Measurements from ENCODE around the gene PCDHGA1. TPM values are rescaled to one million over a fixed set of nuclear protein-coding genes. Genes with fewer than 3 reads are reported as not detected.
"Not testable (repeated sequence)": the region's sequence is repeated elsewhere in the genome, so short reads cannot be mapped to it uniquely, and the experiment has no call there.

PCDHGA1 gene
- total RNA-seq, 4 donors from 2014 or later, result 0.90 to 2.5 (median 1.8) TPM

DNA sequence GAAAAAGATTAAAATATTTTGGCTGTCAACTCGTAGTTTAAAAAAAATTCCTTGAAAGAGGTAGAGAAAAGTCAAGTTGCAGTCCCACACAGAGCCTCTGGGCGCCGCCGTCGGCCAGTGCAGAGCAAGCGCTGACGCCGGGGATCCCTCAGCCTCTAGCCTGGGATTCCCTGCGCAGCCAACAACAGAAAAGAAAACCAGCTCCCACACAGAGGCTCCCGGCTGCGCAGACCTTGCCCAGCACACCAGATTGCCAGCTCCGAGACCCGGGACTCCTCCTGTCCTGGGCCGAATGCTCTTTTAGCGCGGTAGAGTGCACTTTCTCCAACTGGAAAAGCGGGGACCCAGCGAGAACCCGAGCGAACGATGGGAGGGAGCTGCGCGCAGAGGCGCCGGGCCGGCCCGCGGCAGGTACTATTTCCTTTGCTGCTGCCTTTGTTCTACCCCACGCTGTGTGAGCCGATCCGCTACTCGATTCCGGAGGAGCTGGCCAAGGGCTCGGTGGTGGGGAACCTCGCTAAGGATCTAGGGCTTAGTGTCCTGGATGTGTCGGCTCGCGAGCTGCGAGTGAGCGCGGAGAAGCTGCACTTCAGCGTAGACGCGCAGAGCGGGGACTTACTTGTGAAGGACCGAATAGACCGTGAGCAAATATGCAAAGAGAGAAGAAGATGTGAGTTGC is 87.3 kb downstream of the PCDHGA1 start, which contains the start of gene PCDHGB7:
Gene PCDHGB7, plus strand, starts transcription at position 184 of the 679 bp plus-strand sequence. Its CDS starts 183 bp downstream, at position 367.
- DNase-seq (ENCODE audit: low spot score in 2 of 2), result peak; percentile 37 to 60
- peak within 1 kb of the TSS in 1 of 4 donors; percentile 40 for H3K27ac ChIP-seq
- 10 to 16% methylated on average over 35 to 47 of the region's 47 CpGs for WGBS, 2 donors

DNA sequence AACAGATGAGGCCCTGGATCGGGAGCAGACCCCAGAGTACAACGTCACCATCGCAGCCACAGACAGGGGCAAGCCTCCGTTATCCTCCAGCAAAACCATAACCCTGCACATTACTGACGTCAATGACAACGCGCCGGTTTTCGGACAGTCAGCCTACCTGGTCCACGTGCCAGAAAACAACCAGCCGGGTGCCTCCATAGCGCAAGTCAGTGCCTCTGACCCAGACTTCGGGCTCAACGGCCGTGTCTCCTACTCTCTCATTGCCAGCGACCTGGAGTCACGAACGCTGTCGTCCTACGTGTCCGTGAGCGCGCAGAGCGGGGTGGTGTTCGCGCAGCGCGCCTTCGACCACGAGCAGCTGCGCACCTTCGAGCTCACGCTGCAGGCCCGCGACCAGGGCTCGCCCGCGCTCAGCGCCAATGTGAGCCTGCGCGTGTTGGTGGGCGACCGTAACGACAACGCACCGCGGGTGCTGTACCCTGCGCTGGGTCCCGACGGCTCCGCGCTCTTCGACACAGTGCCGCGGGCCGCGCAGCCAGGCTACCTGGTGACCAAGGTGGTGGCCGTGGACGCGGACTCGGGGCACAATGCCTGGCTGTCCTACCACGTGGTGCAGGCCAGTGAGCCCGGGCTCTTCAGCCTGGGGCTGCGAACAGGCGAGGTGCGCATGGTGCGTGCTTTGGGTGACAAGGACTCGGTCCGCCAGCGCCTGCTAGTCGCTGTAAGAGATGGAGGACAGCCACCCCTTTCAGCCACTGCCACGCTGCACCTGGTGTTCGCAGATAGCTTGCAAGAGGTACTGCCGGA is 89.0 kb downstream of the PCDHGA1 start:
- Histone ChIP-seq H3K27me3 (no peaks in the 10 kb centered on the region), H3K4me1 (peaks cover 0 to 20% (median 0%) of the 10 kb centered on the region in 4 donors), H3K4me3 (no peak overlapping the region), H3K27ac (no peak overlapping the region), H3K36me3 (peaks cover 0 to 32% (median 0%) of the 10 kb centered on the region in 3 donors), H3K9me3 (peaks cover 0 to 100% (median 49%) of the 10 kb centered on the region in 4 donors)
- TF ChIP-seq EP300 (IDR thresholded peaks at IDR 0.05), result no peak
- TF ChIP-seq, protein P1, sequence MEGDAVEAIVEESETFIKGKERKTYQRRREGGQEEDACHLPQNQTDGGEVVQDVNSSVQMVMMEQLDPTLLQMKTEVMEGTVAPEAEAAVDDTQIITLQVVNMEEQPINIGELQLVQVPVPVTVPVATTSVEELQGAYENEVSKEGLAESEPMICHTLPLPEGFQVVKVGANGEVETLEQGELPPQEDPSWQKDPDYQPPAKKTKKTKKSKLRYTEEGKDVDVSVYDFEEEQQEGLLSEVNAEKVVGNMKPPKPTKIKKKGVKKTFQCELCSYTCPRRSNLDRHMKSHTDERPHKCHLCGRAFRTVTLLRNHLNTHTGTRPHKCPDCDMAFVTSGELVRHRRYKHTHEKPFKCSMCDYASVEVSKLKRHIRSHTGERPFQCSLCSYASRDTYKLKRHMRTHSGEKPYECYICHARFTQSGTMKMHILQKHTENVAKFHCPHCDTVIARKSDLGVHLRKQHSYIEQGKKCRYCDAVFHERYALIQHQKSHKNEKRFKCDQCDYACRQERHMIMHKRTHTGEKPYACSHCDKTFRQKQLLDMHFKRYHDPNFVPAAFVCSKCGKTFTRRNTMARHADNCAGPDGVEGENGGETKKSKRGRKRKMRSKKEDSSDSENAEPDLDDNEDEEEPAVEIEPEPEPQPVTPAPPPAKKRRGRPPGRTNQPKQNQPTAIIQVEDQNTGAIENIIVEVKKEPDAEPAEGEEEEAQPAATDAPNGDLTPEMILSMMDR (IDR thresholded peaks at IDR 0.05), result no peak
- 34 to 46% methylated on average over 32 to 34 of the region's 74 CpGs for WGBS, 2 donors
- no peak for DNase-seq (ENCODE audit: low spot score in 2 of 2)

More for the DNA sequence above, 87.3 kb downstream of the PCDHGA1 start, which contains the start of gene PCDHGB7:
- TF ChIP-seq, protein P1 (IDR thresholded peaks at IDR 0.05), result peak; percentile 43 to 66 (median 50)
- Histone ChIP-seq H3K4me1 (peaks cover 0 to 20% (median 0%) of the 10 kb centered on the region in 4 donors), H3K4me3 (peak within 1 kb of the TSS; percentile 15 to 46 (median 24)), H3K9me3 (peaks cover 0 to 100% (median 52%) of the 10 kb centered on the region in 4 donors), H3K36me3 (peaks cover 0 to 30% (median 0%) of the 10 kb centered on the region in 3 donors)
- H3K27me3 ChIP-seq, result not testable (repeated sequence)

DNA sequence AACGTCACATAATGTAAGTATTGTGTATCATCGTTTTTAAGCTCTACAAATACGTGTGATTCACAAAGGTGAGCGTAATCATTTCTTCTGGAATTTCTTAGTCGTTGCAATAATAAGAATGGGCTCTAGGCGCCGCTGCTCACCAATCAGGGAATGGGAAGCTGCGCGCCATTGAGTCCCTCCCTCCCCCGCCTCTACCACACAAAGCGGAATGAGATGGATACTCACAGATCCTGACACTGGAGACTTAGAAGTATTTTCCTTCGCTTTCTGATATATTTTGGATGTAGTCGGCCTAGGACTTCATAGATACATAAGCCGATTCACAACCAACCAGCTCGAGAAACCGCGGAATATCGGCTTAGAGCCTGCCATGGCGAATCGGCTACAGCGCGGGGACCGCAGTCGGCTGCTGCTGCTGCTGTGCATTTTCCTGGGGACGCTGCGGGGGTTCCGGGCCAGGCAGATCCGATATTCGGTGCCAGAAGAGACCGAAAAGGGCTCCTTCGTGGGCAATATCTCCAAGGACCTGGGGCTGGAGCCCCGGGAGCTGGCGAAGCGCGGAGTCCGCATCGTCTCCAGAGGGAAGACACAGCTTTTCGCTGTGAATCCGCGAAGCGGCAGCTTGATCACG is 90.7 kb downstream of the PCDHGA1 start, which contains the start of gene PCDHGA11:
Gene PCDHGA11, plus strand, starts transcription at position 197 of the 634 bp plus-strand sequence. Its CDS starts 177 bp downstream, at position 374.
- Histone ChIP-seq H3K27ac (no peak within 1 kb of the TSS), H3K4me1 (peaks cover 0 to 20% (median 0%) of the 10 kb centered on the region in 4 donors), H3K4me3 (peak within 1 kb of the TSS in 2 of 4 donors; percentile 32 to 38), H3K36me3 (peaks cover 0 to 34% (median 0%) of the 10 kb centered on the region in 3 donors), H3K27me3 (no peaks in the 10 kb centered on the region), H3K9me3 (peaks cover 0 to 100% (median 54%) of the 10 kb centered on the region in 4 donors)
- 12 to 17% methylated on average over 38 to 42 of the region's 42 CpGs for WGBS, 2 donors
- DNase-seq (ENCODE audit: low spot score in 2 of 2), result peak in 1 of 2 donors; percentile 53
- TF ChIP-seq EP300 (IDR thresholded peaks at IDR 0.05) (no peak), POLR2A (IDR thresholded peaks at IDR 0.05) (no peak)
- TF ChIP-seq, protein P1 (IDR thresholded peaks at IDR 0.05), result peak in 3 of 5 experiments; percentile 15 to 34 (median 18)

DNA sequence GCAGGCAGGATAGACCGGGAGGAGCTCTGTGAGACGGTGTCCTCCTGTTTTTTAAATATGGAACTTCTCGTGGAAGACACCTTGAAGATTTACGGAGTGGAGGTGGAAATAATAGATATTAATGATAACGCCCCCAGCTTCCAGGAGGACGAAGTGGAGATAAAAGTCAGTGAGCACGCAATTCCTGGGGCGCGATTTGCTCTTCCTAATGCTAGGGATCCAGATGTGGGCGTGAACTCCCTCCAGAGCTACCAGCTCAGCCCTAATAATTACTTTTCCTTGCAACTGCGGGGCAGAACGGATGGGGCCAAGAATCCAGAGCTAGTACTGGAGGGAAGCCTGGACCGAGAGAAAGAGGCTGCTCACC is 91.2 kb downstream of the PCDHGA1 start:
- H3K27ac ChIP-seq, result no peak overlapping the region
- WGBS, 2 donors, result 16 to 17% methylated on average over 13 of the region's 13 CpGs
- H3K9me3 ChIP-seq, result peaks cover 0 to 100% (median 57%) of the 10 kb centered on the region in 4 donors
- TF ChIP-seq, protein P1 (IDR thresholded peaks at IDR 0.05), result no peak
- no peak for TF ChIP-seq EP300 (IDR thresholded peaks at IDR 0.05)
- no peak for TF ChIP-seq POLR2A (IDR thresholded peaks at IDR 0.05)
- no peaks in the 10 kb centered on the region for H3K27me3 ChIP-seq
- H3K36me3 ChIP-seq, result peaks cover 0 to 39% (median 0%) of the 10 kb centered on the region in 3 donors
- peak overlapping the region in 2 of 4 donors; percentile 32 to 38 for H3K4me3 ChIP-seq
- DNase-seq (ENCODE audit: low spot score in 2 of 2), result no peak
- H3K4me1 ChIP-seq, result peaks cover 0 to 20% (median 0%) of the 10 kb centered on the region in 4 donors

All from tibial nerve (tissue), 4 donors.